Measurements from ENCODE around the gene SLC33A1. TPM values are rescaled to one million over a fixed set of nuclear protein-coding genes. Genes with fewer than 3 reads are reported as not detected.
A peak's percentile ranks its signal among the peaks of the same experiment; 100 is the strongest.
"Not testable (repeated sequence)": the region's sequence is repeated elsewhere in the genome, so short reads cannot be mapped to it uniquely, and the experiment has no call there.

Gene SLC33A1
- total RNA-seq, 1 donor = 24.5 TPM

DNA sequence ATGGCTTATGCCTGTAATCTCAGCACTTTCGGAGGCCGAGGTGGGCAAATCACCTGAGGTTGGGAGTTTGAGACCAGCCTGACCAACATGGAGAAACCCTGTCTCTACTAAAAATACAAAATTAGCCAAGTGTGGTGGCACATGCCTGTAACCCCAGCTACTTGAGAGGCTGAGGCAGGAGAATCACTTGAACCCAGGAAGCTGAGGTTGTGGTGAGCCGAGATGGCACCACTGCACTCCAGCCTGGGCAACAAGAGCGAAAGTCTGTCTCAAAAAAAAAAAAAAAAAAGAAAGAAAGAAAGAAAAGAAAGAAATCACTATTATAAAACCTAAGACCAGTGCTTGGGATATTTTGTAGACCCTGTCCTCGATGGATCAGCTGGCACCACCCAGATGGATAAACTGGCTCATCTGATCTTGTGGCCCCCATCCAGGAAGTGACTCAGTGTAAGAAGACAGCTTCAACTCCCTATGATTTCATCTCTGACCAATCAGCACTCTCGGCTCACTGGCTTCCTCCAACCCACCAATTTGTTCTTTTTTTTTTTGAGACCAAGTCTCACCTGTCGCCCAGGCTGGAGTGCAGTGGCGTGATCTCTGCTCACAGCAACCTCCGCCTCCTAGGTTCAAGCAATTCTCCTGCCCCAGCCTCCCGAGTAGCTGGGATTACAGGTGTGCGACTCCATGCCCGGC lies 8.2 kb upstream of the SLC33A1 start:
- DNase-seq (ENCODE audit: low read depth in 2 of 3, low spot score in 2 of 3) = peak in 2 of 3 donors; percentile 35 to 50

DNA sequence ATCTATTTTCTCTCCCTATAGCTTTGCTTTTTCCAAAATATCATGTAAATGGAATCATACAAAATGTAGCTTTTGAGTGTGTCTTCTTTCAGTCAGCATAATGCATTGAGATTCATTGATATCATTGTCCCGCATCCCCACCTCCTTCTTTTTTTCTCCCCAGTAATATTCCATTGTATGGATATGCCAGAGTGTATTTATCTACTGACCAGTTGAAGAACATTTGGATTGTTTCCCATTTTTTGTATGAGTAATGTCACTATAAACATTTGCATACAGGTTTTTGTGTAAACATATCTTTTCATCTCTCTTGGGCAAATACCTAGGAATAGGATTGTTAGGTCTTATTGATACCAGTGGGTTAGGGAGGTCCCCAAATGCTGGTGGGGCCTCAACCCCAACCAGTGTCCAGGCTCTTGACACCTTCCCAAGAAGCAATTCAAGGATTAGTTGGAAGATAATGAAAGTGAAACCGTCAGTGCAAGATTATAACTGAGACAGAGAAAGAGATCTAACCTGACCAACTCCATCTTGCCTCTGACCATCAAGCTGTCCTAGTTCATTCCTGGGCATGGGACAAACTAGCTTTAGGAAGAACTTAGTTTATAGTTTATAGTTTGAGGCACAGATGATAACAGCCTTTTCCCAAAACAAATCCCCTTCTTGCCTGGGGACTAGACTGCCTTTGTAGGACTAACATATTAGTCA lies 7.4 kb upstream of the SLC33A1 start:
- DNase-seq (ENCODE audit: low read depth in 2 of 3, low spot score in 2 of 3) = no peak

DNA sequence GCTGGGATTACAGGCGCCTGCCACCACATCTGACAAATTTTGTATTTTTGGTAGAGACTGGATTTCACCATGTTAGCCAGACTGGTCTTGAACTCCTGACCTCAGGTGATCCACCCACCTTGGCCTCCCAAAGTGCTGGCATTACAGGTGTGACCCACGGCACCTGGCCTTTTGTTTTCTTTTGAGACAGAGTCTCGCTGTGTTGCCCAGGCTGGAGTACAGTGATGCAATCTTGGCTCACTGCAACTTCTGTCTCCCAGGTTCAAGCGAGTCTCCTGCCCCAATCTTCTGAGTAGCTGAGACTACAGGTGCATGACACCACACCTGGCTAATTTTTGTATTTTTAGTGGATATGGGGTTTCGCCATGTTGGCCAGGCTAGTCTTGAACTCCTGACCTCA lies 6.2 kb upstream of the SLC33A1 start:
- DNase-seq (ENCODE audit: low read depth in 2 of 3, low spot score in 2 of 3) = not testable (repeated sequence)

DNA sequence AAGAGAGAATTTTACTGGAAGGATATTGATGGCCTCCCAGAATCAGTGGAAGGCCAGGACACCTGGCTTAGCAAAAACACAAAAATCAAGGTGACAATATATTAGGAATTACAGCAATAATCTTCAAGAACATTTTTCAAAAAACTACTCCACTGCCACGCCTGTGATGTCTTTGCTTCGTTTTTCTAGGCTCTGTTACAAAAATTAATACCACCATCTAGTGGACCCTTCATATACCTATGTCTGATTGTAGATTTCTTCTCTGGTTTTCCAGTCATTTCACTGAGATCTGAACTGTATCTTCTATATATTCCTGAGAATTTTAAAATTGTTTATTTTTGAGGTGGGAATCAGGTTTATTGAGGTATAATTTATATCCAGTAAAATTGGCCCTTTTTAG lies 5.6 kb upstream of the SLC33A1 start:
- DNase-seq (ENCODE audit: low read depth in 2 of 3, low spot score in 2 of 3) = peak in 2 of 3 donors; percentile 30 to 54

DNA sequence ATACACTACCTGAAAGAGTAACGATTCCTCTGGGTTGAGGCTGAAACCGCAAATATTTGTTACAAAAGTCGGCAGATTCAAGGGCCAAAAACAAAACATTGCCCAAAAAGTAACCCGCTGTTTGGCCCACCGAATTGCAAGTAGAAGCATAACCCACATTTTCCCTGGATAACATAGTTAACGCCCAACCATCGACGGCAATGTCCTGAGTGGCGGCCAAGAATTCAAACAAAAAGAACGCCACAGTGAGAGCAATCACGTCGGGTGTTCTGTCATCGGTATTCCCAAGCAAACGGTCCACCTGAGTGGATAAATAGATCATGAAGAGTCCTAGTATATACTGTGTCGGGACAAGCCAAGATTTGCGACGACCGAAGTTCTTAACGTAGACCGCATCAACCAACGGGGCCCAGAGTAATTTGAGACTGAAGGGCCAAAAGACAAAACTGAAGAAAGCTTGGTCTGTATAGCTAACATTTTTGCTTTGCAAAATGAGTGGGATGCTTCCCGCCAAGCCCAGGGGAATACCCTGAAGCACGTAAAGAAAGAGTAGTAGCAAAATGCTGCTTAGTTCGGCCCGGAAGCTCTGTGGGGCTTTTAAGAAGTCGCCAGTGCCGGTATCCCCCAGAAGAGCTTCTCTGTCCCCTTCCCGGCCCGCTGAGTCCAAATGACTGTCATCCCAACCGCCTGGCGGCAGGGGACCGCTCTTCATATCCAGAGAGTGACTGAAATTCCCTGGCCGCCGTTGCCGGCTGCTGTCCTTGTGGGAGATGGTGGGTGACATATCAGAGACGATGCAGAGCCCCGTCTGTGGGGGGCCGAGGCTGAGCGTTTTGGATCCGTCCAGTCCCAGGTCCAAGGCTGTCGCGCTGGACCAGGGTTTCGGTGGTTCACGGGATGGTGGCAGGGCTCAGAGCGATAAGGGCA lies 750 bp downstream of the SLC33A1 start:
- peak in 2 of 3 donors; percentile 19 to 36 for DNase-seq (ENCODE audit: low read depth in 2 of 3, low spot score in 2 of 3)

DNA sequence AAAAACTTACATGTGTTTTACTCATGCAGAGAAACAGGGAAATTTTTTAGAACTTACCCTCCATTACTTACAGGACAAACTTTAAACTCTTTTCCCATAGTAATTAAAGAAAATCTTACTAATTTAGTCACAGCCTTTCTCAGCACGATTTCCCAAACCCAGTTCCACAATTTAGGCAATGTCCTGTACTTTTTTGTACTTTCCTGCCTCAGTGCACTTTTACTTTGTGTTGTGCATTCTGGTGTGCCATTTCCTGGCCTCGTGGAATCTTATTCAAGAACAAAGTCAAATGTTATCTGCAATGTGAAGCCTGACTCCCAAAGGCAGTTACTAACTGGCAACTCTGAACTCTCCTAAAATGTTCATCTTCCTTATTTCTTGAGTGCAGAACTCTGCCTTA lies 1.9 kb downstream of the SLC33A1 start:
- DNase-seq (ENCODE audit: low read depth in 2 of 3, low spot score in 2 of 3) = no peak

DNA sequence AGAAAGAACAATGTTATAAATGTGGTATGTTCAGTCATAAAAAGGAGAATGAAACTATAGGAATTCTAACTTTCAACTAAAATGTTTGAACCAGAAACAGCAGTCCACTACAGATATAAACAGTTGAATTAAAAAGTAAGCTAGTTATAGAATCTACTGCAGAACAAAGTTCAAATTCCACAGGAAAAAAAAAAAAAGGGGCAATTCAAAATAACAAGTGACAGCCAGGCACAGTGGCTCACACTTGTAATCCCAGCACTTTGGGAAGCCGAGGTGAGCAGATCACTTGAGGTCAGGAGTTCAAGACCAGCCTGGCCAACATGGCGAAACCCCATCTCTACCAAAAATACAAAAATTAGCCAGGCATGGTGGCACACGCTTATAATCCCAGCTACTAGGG lies 4.8 kb downstream of the SLC33A1 start:
- DNase-seq (ENCODE audit: low read depth in 2 of 3, low spot score in 2 of 3) = not testable (repeated sequence)

DNA sequence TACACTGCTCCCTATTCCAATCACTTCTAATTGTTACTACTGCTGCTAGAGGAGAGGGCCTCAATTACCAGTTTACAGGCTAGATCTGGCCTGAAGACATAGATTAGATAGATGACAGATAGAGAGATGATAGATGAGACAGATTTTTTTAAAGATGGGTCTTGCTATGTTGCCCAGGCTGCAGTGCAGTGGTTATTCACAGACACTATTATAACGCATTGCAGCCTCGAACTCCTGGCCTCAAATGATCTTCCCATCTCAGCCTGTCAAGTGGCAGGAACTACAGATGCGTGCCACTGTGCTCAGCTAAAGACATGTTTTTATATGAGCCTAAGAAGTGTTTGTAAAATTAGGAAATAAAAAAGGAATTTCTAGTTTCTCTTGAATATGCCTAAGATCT lies 6.2 kb downstream of the SLC33A1 start:
- DNase-seq (ENCODE audit: low read depth in 2 of 3, low spot score in 2 of 3) = no peak

DNA sequence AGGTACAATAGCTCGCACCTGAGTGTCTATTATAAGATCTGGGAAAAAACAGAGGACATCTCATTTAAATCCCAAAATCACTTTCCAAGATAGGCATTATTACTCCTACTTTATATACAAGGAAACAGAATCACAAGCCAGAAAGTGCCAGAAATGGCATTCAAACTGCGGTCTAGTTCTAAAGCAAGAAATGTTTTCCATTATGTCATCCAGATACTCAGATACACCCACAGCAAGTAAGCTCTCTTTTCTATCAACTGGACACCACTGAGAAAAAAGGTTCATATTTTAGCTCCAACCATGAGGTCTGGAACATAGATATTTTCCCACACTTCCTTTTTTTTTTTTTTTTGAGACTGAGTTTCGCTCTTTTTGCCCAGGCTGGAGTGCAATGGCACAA lies 8.1 kb downstream of the SLC33A1 start:
- DNase-seq (ENCODE audit: low read depth in 2 of 3, low spot score in 2 of 3) = no peak

DNA sequence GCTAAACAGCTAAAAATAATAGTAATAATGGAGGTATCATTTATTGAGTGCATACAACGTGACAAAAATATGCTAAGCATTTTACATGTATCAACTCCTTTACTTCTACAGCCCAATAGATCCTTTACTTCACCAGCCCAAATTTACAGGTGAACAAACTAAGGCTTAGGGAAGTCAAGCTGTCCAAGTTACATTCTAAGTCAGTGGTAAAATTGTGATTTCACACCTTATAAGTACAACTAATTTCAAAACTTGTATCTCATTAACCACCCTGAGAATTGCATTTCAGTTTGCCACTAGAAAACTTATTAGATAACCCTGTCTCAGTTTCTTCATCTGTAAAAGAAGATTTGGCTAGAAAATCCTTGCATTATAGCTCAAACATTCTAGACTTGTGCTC lies 10.7 kb downstream of the SLC33A1 start:
- no peak for DNase-seq (ENCODE audit: low read depth in 2 of 3, low spot score in 2 of 3)

DNA sequence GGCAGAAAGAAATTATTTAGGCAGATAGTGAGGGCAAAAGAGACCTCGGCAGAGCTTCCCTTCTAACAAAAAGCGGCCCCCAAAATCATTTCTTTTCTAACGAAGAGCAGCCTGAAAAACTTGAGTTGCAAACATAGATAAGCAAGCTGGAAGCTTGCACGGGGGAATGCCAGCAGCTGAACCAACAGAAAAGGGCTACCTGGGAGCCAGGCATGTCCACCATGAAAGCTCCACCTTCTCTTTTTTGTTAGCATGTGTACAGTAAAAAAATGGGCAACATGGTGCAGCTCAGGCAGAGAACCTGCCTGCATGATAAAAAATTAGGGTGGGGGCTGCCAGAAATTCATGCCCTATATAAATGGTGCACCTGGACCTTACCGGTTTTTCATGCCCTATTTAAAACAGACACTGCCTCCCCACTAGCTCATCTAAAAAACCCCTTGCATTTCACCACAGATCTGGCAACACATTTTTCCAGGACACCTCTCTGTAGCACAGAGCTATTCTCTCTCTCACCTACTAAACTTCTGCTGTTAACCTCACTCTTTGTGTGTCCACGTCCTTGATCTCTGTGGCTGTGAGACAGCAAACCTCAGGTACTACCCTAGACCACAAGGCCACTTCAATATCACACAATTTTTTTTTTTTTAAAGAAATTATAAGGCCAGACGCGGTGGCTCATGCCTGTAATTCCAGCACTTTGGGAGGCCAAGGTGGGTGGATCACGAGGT lies 18.7 kb downstream of the SLC33A1 start:
- no peak for DNase-seq (ENCODE audit: low read depth in 2 of 3, low spot score in 2 of 3)

DNA sequence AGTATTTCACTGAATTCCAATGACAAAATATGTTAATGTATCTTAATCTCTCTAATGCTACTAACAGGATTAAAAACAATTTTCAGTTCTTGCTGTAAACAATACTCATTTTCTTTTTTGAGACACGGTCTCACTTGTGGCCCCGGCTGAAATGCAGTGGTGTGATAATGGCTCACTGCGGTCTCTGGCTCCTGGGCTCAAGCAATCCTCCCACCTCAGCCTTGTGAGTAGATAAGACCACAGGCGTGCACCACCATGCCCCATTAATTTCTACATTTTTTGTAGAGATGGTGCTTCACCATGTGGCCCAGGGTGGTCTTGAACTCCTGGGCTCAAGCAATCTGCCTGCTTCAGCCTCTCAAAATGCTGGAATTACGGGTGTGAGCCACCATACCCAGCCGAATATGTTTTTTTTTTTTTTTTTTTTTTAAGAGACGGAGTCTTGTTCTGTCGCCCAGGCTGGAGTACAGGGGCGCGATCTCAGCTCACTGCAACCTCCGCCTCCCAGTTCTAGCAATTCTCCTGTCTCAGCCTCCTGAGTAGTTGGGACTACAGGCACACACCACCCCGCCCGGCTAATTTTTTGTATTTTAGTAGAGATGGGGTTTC lies 25.6 kb downstream of the SLC33A1 start:
- DNase-seq (ENCODE audit: low read depth in 2 of 3, low spot score in 2 of 3) = not testable (repeated sequence)

DNA sequence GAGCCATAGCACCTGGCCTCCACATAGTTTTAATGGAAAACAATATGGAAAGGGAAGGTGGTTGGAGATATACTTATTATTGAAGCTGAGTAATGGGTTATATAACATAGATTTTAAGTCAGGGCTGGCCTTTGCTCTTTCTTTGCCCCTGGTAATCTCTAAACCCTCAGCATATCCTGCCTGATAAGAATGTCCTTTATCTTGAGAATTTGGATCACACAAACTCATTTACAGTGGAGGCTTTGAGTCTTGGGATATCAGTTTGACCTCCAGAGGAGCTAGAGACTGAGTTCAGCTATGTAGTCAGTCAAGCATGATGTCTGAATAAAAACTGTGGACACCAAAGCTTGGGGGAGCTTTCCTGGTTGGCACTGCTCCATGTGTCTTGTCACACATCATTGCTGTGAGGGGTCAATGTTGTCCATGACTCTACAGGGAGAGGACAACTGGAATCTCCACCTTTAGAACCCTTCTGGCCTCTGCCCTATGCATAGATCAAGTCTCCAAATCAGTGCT lies 39.1 kb downstream of the SLC33A1 start:
- no peak for DNase-seq (ENCODE audit: low read depth in 2 of 3, low spot score in 2 of 3)

DNA sequence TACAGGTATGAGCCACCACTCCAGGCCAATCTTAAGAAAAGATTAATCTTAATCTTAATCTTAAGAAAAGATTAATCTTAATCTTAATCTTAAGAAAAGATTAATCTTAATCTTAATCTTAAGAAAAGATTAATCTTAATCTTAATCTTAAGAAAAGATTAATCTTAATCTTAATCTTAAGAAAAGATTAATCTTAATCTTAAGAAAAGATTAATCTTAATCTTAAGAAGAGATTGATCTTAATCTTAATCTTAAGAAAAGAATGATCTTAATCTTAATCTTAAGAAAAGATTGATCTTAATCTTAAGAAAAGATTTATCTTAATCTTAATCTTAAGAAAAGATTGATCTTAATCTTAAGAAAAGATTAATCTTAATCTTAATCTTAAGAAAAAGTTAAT lies 41.0 kb downstream of the SLC33A1 start:
- not testable (repeated sequence) for DNase-seq (ENCODE audit: low read depth in 2 of 3, low spot score in 2 of 3)

DNA sequence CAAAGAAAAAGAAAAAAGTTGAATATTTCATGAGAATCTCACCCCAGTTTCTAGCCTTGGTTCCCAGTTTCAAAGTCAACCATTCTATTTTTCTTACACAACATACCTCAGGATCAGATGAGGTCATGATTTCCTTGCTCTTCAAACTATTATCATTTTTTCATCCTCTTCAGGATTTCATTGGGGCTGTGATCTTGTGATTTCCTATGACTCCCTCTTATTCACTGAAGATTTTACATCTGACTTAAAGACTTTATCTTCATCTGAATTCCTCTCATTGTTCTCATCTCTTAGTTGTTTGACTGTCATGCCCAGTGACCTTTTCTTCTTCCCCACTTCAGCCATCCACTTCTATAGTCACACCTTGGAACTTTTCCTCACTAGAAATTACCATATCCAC lies 45.0 kb downstream of the SLC33A1 start:
- no peak for DNase-seq (ENCODE audit: low read depth in 2 of 3, low spot score in 2 of 3)

DNA sequence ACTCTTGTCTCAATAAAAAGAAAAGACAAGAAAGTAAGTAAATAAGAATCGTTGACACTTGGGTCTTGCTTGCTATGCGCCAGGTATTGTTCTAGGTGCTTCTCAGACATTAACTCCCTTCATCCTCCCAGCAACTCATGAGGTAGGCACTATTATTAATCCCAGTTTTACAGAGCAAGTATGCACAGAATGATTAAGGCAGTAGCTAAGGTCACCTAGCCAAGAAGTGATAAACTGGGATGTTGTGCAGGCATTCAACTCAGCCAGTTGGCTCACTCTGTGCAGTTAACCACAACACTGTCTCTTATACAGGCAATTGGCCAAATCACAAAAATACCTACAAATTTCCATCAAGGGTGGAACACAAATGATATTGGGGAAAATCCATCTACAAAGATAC lies 46.4 kb downstream of the SLC33A1 start:
- DNase-seq (ENCODE audit: low read depth in 2 of 3, low spot score in 2 of 3) = no peak

DNA sequence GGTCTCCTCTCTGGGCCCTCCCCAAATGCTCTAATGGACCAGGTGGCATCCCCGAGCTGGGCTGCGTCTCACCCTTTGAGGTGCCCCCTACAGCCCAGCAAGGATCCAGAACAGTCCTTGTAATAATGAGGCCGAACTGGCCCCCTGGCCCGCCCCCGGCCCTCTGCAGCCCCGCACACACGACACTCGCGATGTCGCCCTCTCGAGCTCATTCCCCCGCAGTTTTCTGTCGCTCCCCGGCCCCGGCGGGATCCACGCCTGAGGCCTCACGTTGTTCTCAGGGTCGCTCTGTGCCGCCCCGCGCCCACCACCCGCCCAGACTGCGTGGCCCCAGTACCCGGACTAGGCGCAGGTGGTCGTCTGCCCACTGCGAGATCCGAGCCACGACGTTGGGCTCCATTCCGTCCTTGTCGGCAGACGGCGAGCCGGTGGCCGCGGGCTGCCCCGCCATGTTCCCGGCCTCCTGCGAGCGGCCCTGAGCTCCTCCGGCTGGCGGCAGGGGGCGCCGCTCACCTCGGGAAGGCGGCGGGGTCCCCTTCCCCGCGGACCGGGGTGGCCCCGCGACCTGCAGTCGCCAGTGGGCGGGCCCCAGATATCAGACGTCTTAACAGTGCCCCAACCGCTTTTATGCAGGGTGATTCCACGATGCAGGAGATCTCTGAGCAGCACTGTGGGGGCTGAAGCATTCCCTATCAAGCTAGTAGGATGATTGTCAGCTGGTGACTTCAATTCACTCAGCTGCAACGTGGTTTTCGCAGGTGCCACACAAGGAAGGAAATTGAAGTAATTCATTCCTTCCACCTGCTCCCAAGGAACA lies 48.2 kb downstream of the SLC33A1 start, which contains the start of gene C3orf33:
Gene C3orf33 (minus strand): TSS at position 477 of the 817 bp plus-strand sequence. CDS start 26 bp downstream, at position 451.
- peak; percentile 52 to 80 (median 79) for DNase-seq (ENCODE audit: low read depth in 2 of 3, low spot score in 2 of 3)

DNA sequence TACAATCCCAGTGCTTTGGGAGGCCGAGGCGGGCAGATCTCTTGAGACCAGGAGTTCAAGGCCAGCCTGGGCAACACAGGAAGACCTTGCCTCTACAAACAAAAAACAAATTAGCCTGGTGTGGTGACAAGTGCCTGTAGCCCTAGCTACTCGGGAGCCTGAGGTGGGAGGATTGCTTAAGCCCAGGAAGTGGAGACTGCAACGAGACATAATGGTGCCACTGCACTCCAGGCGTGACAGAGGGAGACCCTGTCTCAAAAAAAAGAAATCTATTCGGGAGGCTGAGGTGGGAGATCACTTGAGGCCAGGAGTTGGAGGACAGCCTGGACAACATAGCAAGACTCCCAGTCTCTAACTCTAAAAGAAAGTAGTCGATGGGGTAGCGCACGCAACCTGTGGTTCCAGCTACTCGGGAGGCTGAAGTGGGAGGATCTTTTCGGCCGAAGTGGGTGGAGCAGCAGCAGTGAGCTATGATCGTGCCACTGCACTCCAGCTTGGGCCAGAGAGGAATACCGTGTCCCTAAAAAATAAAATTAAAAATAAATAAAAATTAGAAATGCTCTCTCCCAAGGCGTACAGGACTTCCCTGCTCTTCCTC lies 48.9 kb downstream of the SLC33A1 start:
- no peak for DNase-seq (ENCODE audit: low read depth in 2 of 3, low spot score in 2 of 3)

DNA sequence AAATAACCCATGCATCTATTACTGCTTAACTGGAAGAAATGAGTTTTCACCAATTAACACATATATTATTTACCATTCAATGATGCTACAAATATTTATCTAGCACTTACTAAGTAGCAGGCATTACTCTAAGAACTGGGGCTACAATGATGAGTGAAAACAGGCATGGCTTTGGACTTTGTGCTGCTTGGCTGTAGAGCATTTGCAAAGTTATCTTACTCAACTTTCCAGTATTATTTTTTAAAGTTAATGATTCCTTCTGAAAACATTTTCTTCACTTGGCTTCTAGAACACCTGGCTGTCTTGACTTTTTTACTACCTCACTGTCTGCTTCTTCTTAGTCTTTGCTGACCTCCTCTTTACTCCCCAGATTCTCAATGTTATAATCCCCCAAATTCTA lies 49.9 kb downstream of the SLC33A1 start:
- no peak for DNase-seq (ENCODE audit: low read depth in 2 of 3, low spot score in 2 of 3)
